Measurements from ENCODE around the gene GRK2.

- TF ChIP-seq CTCF (optimal IDR thresholded peaks at IDR 0.05 in 1 of 3, IDR thresholded peaks at IDR 0.05 in 1 of 3, conservative IDR thresholded peaks at IDR 0.05 in 1 of 3; ENCODE audit: extremely low read depth in 1 of 3, insufficient read depth in 2 of 3, low read length in 3 of 3) (no peak), EZH2 (IDR thresholded peaks at IDR 0.05; ENCODE audit: low read length) (no peak)
These were observed 42.9 kb downstream of the GRK2 start for GRCh38 chr11:67309166-67309565.

Measured in keratinocyte (primary cell).